GM12873 (cell line): ENCODE measurements around the gene TNRC6A.

Experiments
- CTCF ChIP-seq: IDR thresholded peaks from 2 replicates; pipeline ENCODE4 v1.5.1; 2012; ENCODE audit warnings: low read depth, mild to moderate bottlenecking, moderate library complexity, low read length, control low read depth; ENCODE audit not compliant: insufficient read depth; ENCODE audit errors: missing control alignments

Gene TNRC6A

DNA sequence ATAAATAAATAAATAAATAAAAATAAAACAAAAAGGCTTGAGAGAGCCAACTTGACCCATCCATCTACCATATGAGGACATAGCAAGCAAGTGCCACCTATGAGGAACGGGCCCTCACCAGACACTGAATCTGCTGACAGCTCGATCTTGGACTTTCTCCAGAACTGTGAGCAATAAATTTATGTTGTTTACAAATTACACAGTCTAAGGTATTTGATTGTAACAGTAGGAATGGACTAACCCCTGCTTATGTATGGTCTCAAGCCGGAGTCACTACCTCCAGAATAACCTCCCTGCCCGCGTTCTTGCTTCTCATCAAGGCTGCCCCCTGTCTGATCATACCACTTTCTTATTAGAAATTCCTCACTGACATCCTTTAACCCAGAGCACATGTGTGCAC lies 126.2 kb downstream of the TNRC6A start:
- no peak for TF ChIP-seq CTCF

GRCh38 chr16:24858219-24859041 lies 129.0 kb downstream of the TNRC6A start:
- TF ChIP-seq CTCF = no peak

DNA sequence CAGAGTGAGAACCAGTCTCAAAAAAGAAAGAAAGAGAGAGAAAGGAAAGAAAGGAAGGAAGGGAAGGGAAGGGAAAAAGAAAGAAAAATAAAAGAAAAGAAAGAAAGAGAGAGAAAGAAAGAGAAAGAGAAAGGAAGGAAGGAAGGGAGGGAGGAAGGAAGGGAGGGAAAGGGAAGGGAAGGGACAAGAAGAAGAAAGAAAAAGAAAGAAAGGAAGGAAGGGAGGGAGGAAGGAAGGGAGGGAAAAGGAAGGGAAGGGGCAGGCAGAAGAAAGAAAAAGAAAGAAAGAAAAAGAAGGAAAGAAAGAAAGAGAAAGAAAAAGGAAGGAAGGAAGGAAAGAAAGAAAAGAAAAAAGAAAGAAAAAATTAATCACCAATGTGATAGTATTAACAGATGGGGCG lies 132.0 kb downstream of the TNRC6A start:
- TF ChIP-seq CTCF = no peak

DNA sequence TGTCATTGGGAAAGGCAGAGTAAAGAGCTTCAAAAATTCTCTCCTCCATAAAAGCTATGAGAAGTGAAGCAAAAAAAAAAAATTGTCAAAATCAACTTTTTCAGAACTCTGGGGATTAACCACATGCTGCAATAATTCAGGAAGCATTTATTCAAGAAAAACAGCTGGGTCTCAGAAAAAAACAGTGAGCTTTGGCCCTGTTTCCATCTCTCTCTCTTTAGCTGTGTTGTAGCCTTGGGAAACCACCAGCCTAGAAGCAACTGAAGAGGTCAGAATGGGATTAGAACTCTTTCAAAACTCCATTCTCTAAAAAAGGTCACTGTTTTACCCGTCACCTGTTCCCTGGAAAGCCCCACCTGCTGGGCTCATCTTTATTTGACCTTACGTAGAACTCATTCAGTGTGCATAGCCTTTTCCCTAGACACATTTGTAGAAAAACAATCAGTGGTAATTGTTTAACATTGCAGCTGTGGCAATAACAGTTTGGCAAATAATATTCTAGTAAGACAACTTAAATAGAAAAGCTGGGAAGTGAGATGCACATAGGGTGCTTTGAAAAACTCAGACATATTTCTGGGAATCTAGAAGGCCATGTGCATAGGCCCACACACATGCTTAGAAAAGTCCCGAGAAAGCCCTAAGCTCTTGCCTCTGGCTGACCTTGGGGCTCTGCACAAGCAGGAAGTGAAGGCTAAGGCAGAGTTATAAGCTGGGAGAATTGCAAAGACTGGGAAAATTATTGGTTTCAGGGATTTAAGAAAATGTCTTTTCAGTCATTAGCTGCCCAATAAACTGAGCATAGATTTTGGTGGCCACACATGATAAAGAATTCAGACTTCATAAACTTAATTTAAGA lies 134.4 kb downstream of the TNRC6A start:
- no peak for TF ChIP-seq CTCF

DNA sequence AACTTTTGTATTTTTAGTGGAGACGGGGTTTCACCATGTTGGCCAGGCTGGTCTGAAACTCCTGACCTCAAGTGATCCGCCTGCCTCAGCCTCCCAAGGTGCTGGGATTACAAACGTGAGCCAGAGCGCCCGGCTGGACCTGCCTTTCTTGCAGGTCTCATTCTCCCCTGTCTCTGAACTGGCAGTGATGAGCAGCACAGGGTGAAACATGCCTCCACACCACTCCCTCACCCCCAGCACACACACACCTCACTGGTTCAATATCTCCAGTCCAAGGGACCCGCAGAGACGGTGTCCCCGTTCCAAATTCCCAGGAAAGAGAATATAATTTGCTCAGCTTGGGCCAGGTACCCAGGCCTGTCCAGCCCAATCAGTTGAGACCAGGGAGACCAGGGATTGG lies 139.6 kb downstream of the TNRC6A start:
- no peak for TF ChIP-seq CTCF

DNA sequence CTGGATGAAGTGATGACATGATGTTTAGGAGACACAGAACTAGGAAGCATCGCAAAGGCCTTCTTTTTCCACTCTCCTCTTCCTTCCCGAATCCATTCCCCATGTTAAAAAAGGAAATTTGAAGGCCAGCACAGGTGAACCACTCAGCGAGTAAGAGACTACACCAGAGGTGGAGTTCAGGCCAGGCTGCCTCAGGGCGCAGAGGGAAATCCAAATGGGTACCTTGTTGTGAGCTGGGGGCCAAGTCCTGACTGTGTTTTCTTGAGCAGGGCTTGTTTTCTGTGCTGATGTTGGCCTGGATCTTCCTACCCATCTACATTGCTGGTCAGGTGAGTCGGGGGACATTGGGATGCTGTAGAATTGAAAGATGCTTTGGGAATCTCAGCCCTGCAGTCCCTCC lies 142.4 kb downstream of the TNRC6A start:
- no peak for TF ChIP-seq CTCF

DNA sequence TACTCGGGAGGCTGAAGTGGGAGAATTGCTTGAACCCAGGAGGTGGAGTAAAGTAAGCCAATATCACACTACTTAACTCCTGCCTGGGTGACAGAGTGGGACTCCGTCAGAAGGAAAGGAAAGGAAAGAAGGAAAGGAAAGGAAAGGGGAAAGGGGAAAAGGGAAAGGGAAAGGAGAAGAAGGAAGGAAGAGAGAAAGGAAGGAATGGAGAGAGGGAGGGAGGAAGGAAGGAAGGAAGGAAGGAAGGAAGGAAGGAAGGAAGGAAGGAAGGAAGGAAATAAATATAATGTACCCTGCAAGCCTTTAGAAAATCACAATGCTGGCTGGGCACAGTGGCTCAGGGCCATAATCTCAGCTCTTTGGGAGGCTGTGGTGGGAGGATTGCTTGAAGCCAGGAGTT lies 143.6 kb downstream of the TNRC6A start:
- no peak for TF ChIP-seq CTCF
